GM12878 (cell line): Measurements from ENCODE around the gene CYSLTR2.

Source experiments
- ASH2L ChIP-seq: fragments of 300-600, 200-600 bp; sonication (generic); IDR thresholded peaks from 2 replicates; pipeline ENCODE4 v1.6.1; 2017; ENCODE audit warnings: low read depth, mild to moderate bottlenecking, borderline replicate concordance
- BHLHE40 ChIP-seq, 2 experiments: fragments of 450-650 bp in 1 of 2; IDR thresholded peaks; 2 replicates each; pipeline ENCODE4 v1.6.1; 2011 to 2017; ENCODE audit warnings: low read depth in 2 of 2, borderline replicate concordance in 1 of 2, improper control_type of control experiment in 1 of 2, low read length in 1 of 2, mild to moderate bottlenecking in 1 of 2
- CBX5 ChIP-seq: sonication (generic); IDR thresholded peaks from 2 replicates; pipeline ENCODE4 v1.6.1; 2016; ENCODE audit warnings: low read depth, moderate library complexity, mild to moderate bottlenecking, inconsistent platforms
- EP300 ChIP-seq, 2 experiments: fragments of 150-350 bp in 1 of 2; IDR thresholded peaks; 2 replicates each; pipeline ENCODE4 v1.6.1; 2011 to 2012; ENCODE audit warnings: low read depth in 2 of 2, low read length in 2 of 2, borderline replicate concordance in 1 of 2, improper control_type of control experiment in 1 of 2, inconsistent platforms in 1 of 2; ENCODE audit not compliant: control insufficient read depth in 1 of 2
- EZH2 ChIP-seq: IDR thresholded peaks from 2 replicates; pipeline ENCODE4 v1.6.1; 2012; ENCODE audit warnings: low read depth, mild to moderate bottlenecking, control low read depth, inconsistent platforms, low read length, borderline replicate concordance; ENCODE audit not compliant: control insufficient read depth
- JUND ChIP-seq: IDR thresholded peaks from 2 replicates; pipeline ENCODE4 v1.6.1; 2012; ENCODE audit warnings: low read depth, mild to moderate bottlenecking, low read length, improper control_type of control experiment, moderate library complexity
- POLR2AphosphoS5 ChIP-seq: IDR thresholded peaks from 2 replicates; pipeline ENCODE4 v1.6.1; 2011; ENCODE audit warnings: mild to moderate bottlenecking, low read length, inconsistent platforms
- RAD21 ChIP-seq: IDR thresholded peaks from 2 replicates; pipeline ENCODE4 v1.6.1; 2011; ENCODE audit warnings: mild to moderate bottlenecking, low read depth, low read length, moderate library complexity; ENCODE audit not compliant: insufficient read depth
- SIN3A ChIP-seq: IDR thresholded peaks from 2 replicates; pipeline ENCODE4 v1.6.1; 2012; ENCODE audit warnings: low read depth, low read length, improper control_type of control experiment
- TBL1XR1 ChIP-seq: IDR thresholded peaks from 2 replicates; pipeline ENCODE4 v1.6.1; 2012; ENCODE audit warnings: low read depth, low read length, improper control_type of control experiment
- YY1 ChIP-seq: IDR thresholded peaks from 2 replicates; pipeline ENCODE4 v1.6.1; 2011; ENCODE audit warnings: low read depth, mild to moderate bottlenecking, low read length
- TF ChIP-seq, protein P1 (sequence below), 3 experiments: IDR thresholded peaks in 2 of 3; conservative IDR thresholded peaks in 1 of 3; 2 replicates each; pipeline ENCODE4 v1.5.1; 2011; ENCODE audit warnings: low read depth in 3 of 3, low read length in 3 of 3, mild to moderate bottlenecking in 3 of 3, control low read depth in 2 of 3, moderate library complexity in 2 of 3, inconsistent platforms in 1 of 3, mixed read lengths in 1 of 3; ENCODE audit not compliant: control insufficient read depth in 2 of 3, insufficient read depth in 1 of 3; ENCODE audit errors: extremely low read depth in 1 of 3
- TF ChIP-seq, protein P2 (sequence below): IDR thresholded peaks from 2 replicates; pipeline ENCODE4 v1.6.1; 2012; ENCODE audit warnings: mild to moderate bottlenecking, low read depth, low read length
- TF ChIP-seq, protein P3 (sequence below): fragments of 450-650 bp; formaldehyde crosslinking; IDR thresholded peaks from 2 replicates; pipeline ENCODE4 v1.5.0; 2022; ENCODE audit warnings: mild to moderate bottlenecking, missing genetic modification characterization

DNA sequence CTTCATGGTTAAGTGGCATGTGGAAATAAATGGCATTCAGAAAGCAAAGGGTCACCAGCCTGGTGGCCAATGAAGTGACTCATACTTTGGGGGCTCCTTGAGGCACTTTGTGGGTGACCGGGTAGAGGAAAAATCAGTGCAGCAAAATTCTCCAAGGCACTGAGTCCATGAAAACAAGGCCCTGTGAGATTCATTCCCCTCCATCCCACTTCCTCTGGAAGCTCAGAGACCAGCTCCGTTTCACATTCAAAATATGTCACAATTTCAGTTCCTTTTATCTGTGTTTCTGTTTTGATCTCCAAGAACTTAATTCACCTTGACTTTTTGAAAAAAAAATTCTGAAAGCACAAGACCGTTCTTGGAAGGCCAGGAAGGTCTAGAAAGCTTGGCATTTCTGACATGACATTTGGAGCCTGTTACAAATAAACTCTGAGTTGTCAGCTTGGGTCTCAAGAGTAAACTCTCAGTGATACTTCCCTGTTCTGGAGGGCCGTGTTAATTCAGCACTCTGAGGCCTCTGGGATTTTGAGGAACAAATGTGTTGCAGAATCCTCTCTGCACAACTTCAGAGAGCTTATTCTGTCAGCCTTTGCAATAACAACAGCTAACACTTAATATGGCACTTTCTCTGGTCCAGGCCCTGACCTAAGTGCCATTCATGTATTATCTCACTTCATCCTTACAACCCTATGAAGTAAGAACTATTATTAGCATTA lies 6.8 kb downstream of the CYSLTR2 start:
- TF ChIP-seq, protein P1, sequence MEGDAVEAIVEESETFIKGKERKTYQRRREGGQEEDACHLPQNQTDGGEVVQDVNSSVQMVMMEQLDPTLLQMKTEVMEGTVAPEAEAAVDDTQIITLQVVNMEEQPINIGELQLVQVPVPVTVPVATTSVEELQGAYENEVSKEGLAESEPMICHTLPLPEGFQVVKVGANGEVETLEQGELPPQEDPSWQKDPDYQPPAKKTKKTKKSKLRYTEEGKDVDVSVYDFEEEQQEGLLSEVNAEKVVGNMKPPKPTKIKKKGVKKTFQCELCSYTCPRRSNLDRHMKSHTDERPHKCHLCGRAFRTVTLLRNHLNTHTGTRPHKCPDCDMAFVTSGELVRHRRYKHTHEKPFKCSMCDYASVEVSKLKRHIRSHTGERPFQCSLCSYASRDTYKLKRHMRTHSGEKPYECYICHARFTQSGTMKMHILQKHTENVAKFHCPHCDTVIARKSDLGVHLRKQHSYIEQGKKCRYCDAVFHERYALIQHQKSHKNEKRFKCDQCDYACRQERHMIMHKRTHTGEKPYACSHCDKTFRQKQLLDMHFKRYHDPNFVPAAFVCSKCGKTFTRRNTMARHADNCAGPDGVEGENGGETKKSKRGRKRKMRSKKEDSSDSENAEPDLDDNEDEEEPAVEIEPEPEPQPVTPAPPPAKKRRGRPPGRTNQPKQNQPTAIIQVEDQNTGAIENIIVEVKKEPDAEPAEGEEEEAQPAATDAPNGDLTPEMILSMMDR (IDR thresholded peaks at IDR 0.05 in 2 of 3, conservative IDR thresholded peaks at IDR 0.05 in 1 of 3; ENCODE audit: control insufficient read depth in 2 of 3, extremely low read depth in 1 of 3, insufficient read depth in 1 of 3, low read depth in 3 of 3, low read length in 3 of 3): no peak
- TF ChIP-seq EZH2: no peak
- no peak for TF ChIP-seq RAD21
- TF ChIP-seq, protein P2, sequence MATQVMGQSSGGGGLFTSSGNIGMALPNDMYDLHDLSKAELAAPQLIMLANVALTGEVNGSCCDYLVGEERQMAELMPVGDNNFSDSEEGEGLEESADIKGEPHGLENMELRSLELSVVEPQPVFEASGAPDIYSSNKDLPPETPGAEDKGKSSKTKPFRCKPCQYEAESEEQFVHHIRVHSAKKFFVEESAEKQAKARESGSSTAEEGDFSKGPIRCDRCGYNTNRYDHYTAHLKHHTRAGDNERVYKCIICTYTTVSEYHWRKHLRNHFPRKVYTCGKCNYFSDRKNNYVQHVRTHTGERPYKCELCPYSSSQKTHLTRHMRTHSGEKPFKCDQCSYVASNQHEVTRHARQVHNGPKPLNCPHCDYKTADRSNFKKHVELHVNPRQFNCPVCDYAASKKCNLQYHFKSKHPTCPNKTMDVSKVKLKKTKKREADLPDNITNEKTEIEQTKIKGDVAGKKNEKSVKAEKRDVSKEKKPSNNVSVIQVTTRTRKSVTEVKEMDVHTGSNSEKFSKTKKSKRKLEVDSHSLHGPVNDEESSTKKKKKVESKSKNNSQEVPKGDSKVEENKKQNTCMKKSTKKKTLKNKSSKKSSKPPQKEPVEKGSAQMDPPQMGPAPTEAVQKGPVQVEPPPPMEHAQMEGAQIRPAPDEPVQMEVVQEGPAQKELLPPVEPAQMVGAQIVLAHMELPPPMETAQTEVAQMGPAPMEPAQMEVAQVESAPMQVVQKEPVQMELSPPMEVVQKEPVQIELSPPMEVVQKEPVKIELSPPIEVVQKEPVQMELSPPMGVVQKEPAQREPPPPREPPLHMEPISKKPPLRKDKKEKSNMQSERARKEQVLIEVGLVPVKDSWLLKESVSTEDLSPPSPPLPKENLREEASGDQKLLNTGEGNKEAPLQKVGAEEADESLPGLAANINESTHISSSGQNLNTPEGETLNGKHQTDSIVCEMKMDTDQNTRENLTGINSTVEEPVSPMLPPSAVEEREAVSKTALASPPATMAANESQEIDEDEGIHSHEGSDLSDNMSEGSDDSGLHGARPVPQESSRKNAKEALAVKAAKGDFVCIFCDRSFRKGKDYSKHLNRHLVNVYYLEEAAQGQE: no peak
- TF ChIP-seq YY1: no peak
- no peak for TF ChIP-seq POLR2AphosphoS5
- TF ChIP-seq BHLHE40 (IDR thresholded peaks at IDR 0.05; ENCODE audit: borderline replicate concordance in 1 of 2, low read depth in 2 of 2, low read length in 1 of 2): no peak
- TF ChIP-seq TBL1XR1: no peak
- 0 out of 2 replicates have a peak, but pooled peaks have one; percentile 15 for TF ChIP-seq JUND
- TF ChIP-seq ASH2L: no peak
- TF ChIP-seq CBX5: no peak
- no peak for TF ChIP-seq SIN3A
- TF ChIP-seq EP300 (IDR thresholded peaks at IDR 0.05; ENCODE audit: borderline replicate concordance in 1 of 2, control insufficient read depth in 1 of 2, low read depth in 2 of 2, low read length in 2 of 2): 0 out of 4 replicates have a peak, but pooled peaks of 1 of the 2 experiments have one; percentile 38
- TF ChIP-seq, protein P3, sequence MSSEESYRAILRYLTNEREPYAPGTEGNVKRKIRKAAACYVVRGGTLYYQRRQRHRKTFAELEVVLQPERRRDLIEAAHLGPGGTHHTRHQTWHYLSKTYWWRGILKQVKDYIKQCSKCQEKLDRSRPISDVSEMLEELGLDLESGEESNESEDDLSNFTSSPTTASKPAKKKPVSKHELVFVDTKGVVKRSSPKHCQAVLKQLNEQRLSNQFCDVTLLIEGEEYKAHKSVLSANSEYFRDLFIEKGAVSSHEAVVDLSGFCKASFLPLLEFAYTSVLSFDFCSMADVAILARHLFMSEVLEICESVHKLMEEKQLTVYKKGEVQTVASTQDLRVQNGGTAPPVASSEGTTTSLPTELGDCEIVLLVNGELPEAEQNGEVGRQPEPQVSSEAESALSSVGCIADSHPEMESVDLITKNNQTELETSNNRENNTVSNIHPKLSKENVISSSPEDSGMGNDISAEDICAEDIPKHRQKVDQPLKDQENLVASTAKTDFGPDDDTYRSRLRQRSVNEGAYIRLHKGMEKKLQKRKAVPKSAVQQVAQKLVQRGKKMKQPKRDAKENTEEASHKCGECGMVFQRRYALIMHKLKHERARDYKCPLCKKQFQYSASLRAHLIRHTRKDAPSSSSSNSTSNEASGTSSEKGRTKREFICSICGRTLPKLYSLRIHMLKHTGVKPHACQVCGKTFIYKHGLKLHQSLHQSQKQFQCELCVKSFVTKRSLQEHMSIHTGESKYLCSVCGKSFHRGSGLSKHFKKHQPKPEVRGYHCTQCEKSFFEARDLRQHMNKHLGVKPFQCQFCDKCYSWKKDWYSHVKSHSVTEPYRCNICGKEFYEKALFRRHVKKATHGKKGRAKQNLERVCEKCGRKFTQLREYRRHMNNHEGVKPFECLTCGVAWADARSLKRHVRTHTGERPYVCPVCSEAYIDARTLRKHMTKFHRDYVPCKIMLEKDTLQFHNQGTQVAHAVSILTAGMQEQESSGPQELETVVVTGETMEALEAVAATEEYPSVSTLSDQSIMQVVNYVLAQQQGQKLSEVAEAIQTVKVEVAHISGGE: no peak
